ENCODE measurements around the gene CHDH. TPM values are rescaled to one million over a fixed set of nuclear protein-coding genes. Genes with fewer than 3 reads are reported as not detected.

Gene CHDH
- total RNA-seq, 2 experiments from 2014 or later: 0.03 to 2.3 TPM

- H3K4me1 ChIP-seq (ENCODE audit: insufficient read depth, low read length, poor library complexity, severe bottlenecking): no peaks in the 10 kb centered on the region
- CTCF ChIA-PET (ENCODE audit: unreplicated experiment): no interaction called here
- no TSS peak for BruUV-seq (replicated peaks)
Measured at GRCh38 chr3:53795789-53796560, 50.2 kb downstream of the CHDH start.

DNA sequence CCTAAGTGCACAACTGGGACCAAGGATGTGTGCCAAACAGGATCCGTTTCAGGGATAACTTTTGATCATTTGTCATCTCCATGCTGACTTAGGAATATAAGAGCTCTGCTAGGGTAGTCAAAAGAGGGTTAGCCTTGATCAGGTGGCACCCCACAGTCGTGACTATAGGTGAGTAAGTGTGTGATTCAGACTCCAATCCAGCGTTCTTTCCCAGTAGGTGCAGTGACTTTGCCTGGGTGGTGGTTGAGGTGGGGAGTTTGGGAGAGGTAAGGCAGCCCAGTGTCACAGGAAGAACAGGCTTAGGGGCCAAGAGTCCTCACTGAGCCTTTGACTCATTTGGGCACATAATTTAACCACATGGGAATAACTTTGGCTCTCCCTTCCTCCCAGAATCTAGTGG, 51.0 kb downstream of the CHDH start:
- no peaks in the 10 kb centered on the region for H3K36me3 ChIP-seq (ENCODE audit: insufficient read depth, low read length)
- no peak for DNase-seq (ENCODE audit: low spot score)
- H3K4me1 ChIP-seq (ENCODE audit: insufficient read depth, low read length, poor library complexity, severe bottlenecking): no peaks in the 10 kb centered on the region
- CTCF ChIA-PET (ENCODE audit: unreplicated experiment): no interaction called here
- BruUV-seq (replicated peaks): no TSS peak
- H2AFZ ChIP-seq (ENCODE audit: low read length): no peak overlapping the region
- POLR2A ChIA-PET: interaction anchor here (0.7 kb wide), 1 partner anchor 202 kb away, joined by 3 read pairs; no protein-coding TSS in a partner anchor
- intact Hi-C loops (cut with micrococcal nuclease; ENCODE audit: unreplicated experiment): no loop called here
- H3K79me2 ChIP-seq (ENCODE audit: insufficient read depth, low read depth, low read length): no peaks in the 10 kb centered on the region
- H3K27ac ChIP-seq (ENCODE audit: low read depth, low read length, poor library complexity, severe bottlenecking): no peak overlapping the region
- no peaks in the 10 kb centered on the region for H3K9me3 ChIP-seq (ENCODE audit: low read length)
- no peak for TF ChIP-seq EZH2phosphoT487 (IDR thresholded peaks at IDR 0.05; ENCODE audit: borderline replicate concordance, low read depth, low read length)
- no peak for TF ChIP-seq CTCF (conservative IDR thresholded peaks at IDR 0.05; ENCODE audit: low read length)
- no peaks in the 10 kb centered on the region for H4K20me1 ChIP-seq (ENCODE audit: insufficient read depth, low read length)
- no peak overlapping the region for H3K4me3 ChIP-seq (ENCODE audit: low read depth, low read length, poor library complexity, severe bottlenecking)
- no peak overlapping the region for H3K4me2 ChIP-seq (ENCODE audit: low read length)
- no peaks in the 10 kb centered on the region for H3K9me2 ChIP-seq (ENCODE audit: insufficient read depth, low read length)

More at GRCh38 chr3:53795789-53796560, 50.2 kb downstream of the CHDH start:
- intact Hi-C loops (cut with micrococcal nuclease; ENCODE audit: unreplicated experiment): no loop called here
- no peaks in the 10 kb centered on the region for H3K36me3 ChIP-seq (ENCODE audit: insufficient read depth, low read length)
- H3K9me2 ChIP-seq (ENCODE audit: insufficient read depth, low read length): no peaks in the 10 kb centered on the region
- no peak overlapping the region for H3K4me3 ChIP-seq (ENCODE audit: low read depth, low read length, poor library complexity, severe bottlenecking)
- H3K27ac ChIP-seq (ENCODE audit: low read depth, low read length, poor library complexity, severe bottlenecking): no peak overlapping the region
- H4K20me1 ChIP-seq (ENCODE audit: insufficient read depth, low read length): no peaks in the 10 kb centered on the region
- no peak for TF ChIP-seq CTCF (conservative IDR thresholded peaks at IDR 0.05; ENCODE audit: low read length)
- no peak for TF ChIP-seq EZH2phosphoT487 (IDR thresholded peaks at IDR 0.05; ENCODE audit: borderline replicate concordance, low read depth, low read length)
- H3K4me2 ChIP-seq (ENCODE audit: low read length): no peak overlapping the region
- H2AFZ ChIP-seq (ENCODE audit: low read length): no peak overlapping the region
- H3K9me3 ChIP-seq (ENCODE audit: low read length): no peaks in the 10 kb centered on the region
- H3K79me2 ChIP-seq (ENCODE audit: insufficient read depth, low read depth, low read length): no peaks in the 10 kb centered on the region
- POLR2A ChIA-PET: no interaction called here
- no peak for DNase-seq (ENCODE audit: low spot score)

GRCh38 chr3:53794597-53794996, 51.6 kb downstream of the CHDH start:
- POLR2A ChIA-PET: interaction anchor here (0.7 kb wide), 1 partner anchor 202 kb away, joined by 3 read pairs; no protein-coding TSS in a partner anchor

More at GRCh38 chr3:53794597-53794996, 51.6 kb downstream of the CHDH start:
- no peak overlapping the region for H3K27ac ChIP-seq (ENCODE audit: low read depth, low read length, poor library complexity, severe bottlenecking)
- TF ChIP-seq CTCF (conservative IDR thresholded peaks at IDR 0.05; ENCODE audit: low read length) (no peak), EZH2phosphoT487 (IDR thresholded peaks at IDR 0.05; ENCODE audit: borderline replicate concordance, low read depth, low read length) (no peak)
- no peaks in the 10 kb centered on the region for H3K9me2 ChIP-seq (ENCODE audit: insufficient read depth, low read length)
- intact Hi-C loops (cut with micrococcal nuclease; ENCODE audit: unreplicated experiment): no loop called here
- no peak overlapping the region for H2AFZ ChIP-seq (ENCODE audit: low read length)
- H3K4me2 ChIP-seq (ENCODE audit: low read length): no peak overlapping the region
- no peak overlapping the region for H3K4me3 ChIP-seq (ENCODE audit: low read depth, low read length, poor library complexity, severe bottlenecking)
- BruUV-seq (replicated peaks): no TSS peak
- DNase-seq (ENCODE audit: low spot score): no peak
- no peaks in the 10 kb centered on the region for H3K4me1 ChIP-seq (ENCODE audit: insufficient read depth, low read length, poor library complexity, severe bottlenecking)
- no peaks in the 10 kb centered on the region for H3K9me3 ChIP-seq (ENCODE audit: low read length)
- no peaks in the 10 kb centered on the region for H3K36me3 ChIP-seq (ENCODE audit: insufficient read depth, low read length)
- H3K79me2 ChIP-seq (ENCODE audit: insufficient read depth, low read depth, low read length): no peaks in the 10 kb centered on the region
- CTCF ChIA-PET (ENCODE audit: unreplicated experiment): no interaction called here
- no peaks in the 10 kb centered on the region for H4K20me1 ChIP-seq (ENCODE audit: insufficient read depth, low read length)
